ENCODE results near the gene GON4L.
"Not testable (repeated sequence)": the region's sequence is repeated elsewhere in the genome, so short reads cannot be mapped to it uniquely, and the experiment has no call there.

Gene GON4L

GRCh38 chr1:155831279-155831976, 25.6 kb downstream of the GON4L start:
- no peak for DNase-seq (ENCODE audit: low read depth)

GRCh38 chr1:155827450-155827849, 29.6 kb downstream of the GON4L start:
- no peak for DNase-seq (ENCODE audit: low read depth)

GRCh38 chr1:155816351-155816750, 40.7 kb downstream of the GON4L start:
- DNase-seq (ENCODE audit: low read depth) = no peak

- no peak for DNase-seq (ENCODE audit: low read depth)
Measured at GRCh38 chr1:155813672-155814071, 43.3 kb downstream of the GON4L start.

- DNase-seq (ENCODE audit: low read depth) = no peak
Measured at GRCh38 chr1:155812878-155813277, 44.1 kb downstream of the GON4L start.

- DNase-seq (ENCODE audit: low read depth) = no peak
Measured at GRCh38 chr1:155809088-155809487, 47.9 kb downstream of the GON4L start.

GRCh38 chr1:155801149-155801548, 55.9 kb downstream of the GON4L start:
- no peak for DNase-seq (ENCODE audit: low read depth)

GRCh38 chr1:155795618-155796017, 61.4 kb downstream of the GON4L start:
- DNase-seq (ENCODE audit: low read depth) = not testable (repeated sequence)

- no peak for DNase-seq (ENCODE audit: low read depth)
Measured at GRCh38 chr1:155794605-155795245, 62.3 kb downstream of the GON4L start.

- DNase-seq (ENCODE audit: low read depth) = no peak
Measured at GRCh38 chr1:155793213-155793612, 63.8 kb downstream of the GON4L start.

GRCh38 chr1:155777582-155777981, 79.4 kb downstream of the GON4L start:
- no peak for DNase-seq (ENCODE audit: low read depth)

GRCh38 chr1:155776414-155776813, 80.6 kb downstream of the GON4L start:
- no peak for DNase-seq (ENCODE audit: low read depth)

GRCh38 chr1:155773221-155773620, 83.8 kb downstream of the GON4L start:
- DNase-seq (ENCODE audit: low read depth) = no peak

- DNase-seq (ENCODE audit: low read depth) = no peak
Measured at GRCh38 chr1:155769257-155769656, 87.8 kb downstream of the GON4L start.

GRCh38 chr1:155767399-155767989, 89.5 kb downstream of the GON4L start:
- DNase-seq (ENCODE audit: low read depth) = not testable (repeated sequence)

GRCh38 chr1:155763989-155764388, 93.0 kb downstream of the GON4L start:
- not testable (repeated sequence) for DNase-seq (ENCODE audit: low read depth)

GRCh38 chr1:155763090-155763815, 93.8 kb downstream of the GON4L start:
- not testable (repeated sequence) for DNase-seq (ENCODE audit: low read depth)

GRCh38 chr1:155761736-155762405, 95.1 kb downstream of the GON4L start:
- DNase-seq (ENCODE audit: low read depth) = no peak

- DNase-seq (ENCODE audit: low read depth) = no peak
Measured at GRCh38 chr1:155760751-155761475, 96.1 kb downstream of the GON4L start.

GRCh38 chr1:155759966-155760630, 96.9 kb downstream of the GON4L start:
- DNase-seq (ENCODE audit: low read depth) = no peak

- not testable (repeated sequence) for DNase-seq (ENCODE audit: low read depth)
Measured at GRCh38 chr1:155759017-155759416, 98.0 kb downstream of the GON4L start.
